Kidney (tissue), 14 donors: ENCODE data around the gene RBCK1. TPM values are rescaled to one million over a fixed set of nuclear protein-coding genes. Genes with fewer than 3 reads are reported as not detected.
A peak's percentile ranks its signal among the peaks of the same experiment; 100 is the strongest.
"Not testable (repeated sequence)": the region's sequence is repeated elsewhere in the genome, so short reads cannot be mapped to it uniquely, and the experiment has no call there.

ENCODE experiments used
- DNase-seq, 5 donors: peaks; one replicate each; pipeline ENCODE4 v3.0.0-alpha.2; 2013 to 2020
- FAIRE-seq: peaks from 2 replicates; lab custom pipeline; 2012; peaks lifted over from hg19 to GRCh38; lab: Jason Lieb, UNC
- H3K27ac ChIP-seq, 2 donors: one replicate each; pipeline ENCODE4 v1.7.0; 2013; ENCODE audit warnings: low read depth in 2 of 2, low read length in 2 of 2, inconsistent platforms in 1 of 2
- H3K27me3 ChIP-seq: one replicate; pipeline ENCODE4 v1.7.1; 2013; ENCODE audit warnings: low read length, inconsistent platforms; ENCODE audit not compliant: control insufficient read depth, insufficient read depth
- H3K36me3 ChIP-seq, 3 donors: one replicate each; pipeline versions ENCODE4 v1.7.0 to v1.7.1; 2013; ENCODE audit warnings: low read length in 3 of 3, control low read depth in 1 of 3, inconsistent platforms in 1 of 3; ENCODE audit not compliant: insufficient read depth in 3 of 3, control insufficient read depth in 2 of 3
- H3K4me1 ChIP-seq, 3 donors: one replicate each; pipeline versions ENCODE4 v1.7.0 to v1.7.1; 2013; ENCODE audit warnings: low read length in 3 of 3, inconsistent platforms in 1 of 3, low read depth in 1 of 3; ENCODE audit not compliant: control insufficient read depth in 2 of 3, insufficient read depth in 2 of 3
- H3K4me3 ChIP-seq, 3 donors: one replicate each; pipeline versions ENCODE4 v1.7.0 to v1.8.1; 2013; ENCODE audit warnings: low read length in 3 of 3, control low read depth in 1 of 3, inconsistent platforms in 1 of 3
- H3K9ac ChIP-seq, 3 donors: one replicate each; pipeline versions ENCODE4 v1.7.0 to v1.7.1; 2013; ENCODE audit warnings: low read length in 3 of 3, control low read depth in 1 of 3, inconsistent platforms in 1 of 3
- H3K9me3 ChIP-seq, 3 donors: one replicate each; pipeline versions ENCODE4 v1.7.0 to v1.7.1; 2013; ENCODE audit warnings: low read length in 3 of 3, control low read depth in 1 of 3, inconsistent platforms in 1 of 3; ENCODE audit not compliant: control insufficient read depth in 2 of 3, insufficient read depth in 1 of 3
- intact Hi-C: fragments of 100-400 bp; cut with DNase I; formaldehyde crosslinking; loops from one replicate; pipeline ENCODE4 v1.11.1; 2022
- polyA plus RNA-seq: library from polyadenylated mRNA; stranded (reverse); fragments of 350-450 nt; fragmentation: Illumina TruSeq; extraction: RNeasy Lipid Tissue Mini Kit (QIAGEN cat#74804); gene quantifications from one replicate; pipeline ENCODE4 v1.2.3, GENCODE V29; 2014; ENCODE audit warnings: low read depth, low replicate concordance; ENCODE audit not compliant: insufficient read depth
- total RNA-seq: library from RNA; stranded (reverse); fragmentation: NEBNext Ultra II Directional; extraction: Animal tissue kit (Norgen Biotek cat#: 25700); gene quantifications from one replicate; pipeline ENCODE4 v1.2.1, GENCODE V29; 2021
- TF ChIP-seq, protein P1 (sequence below): IDR thresholded peaks from 3 replicates; pipeline ENCODE4 v1.5.1; 2012; ENCODE audit warnings: mild to moderate bottlenecking, moderate library complexity, borderline replicate concordance; ENCODE audit not compliant: insufficient read depth; ENCODE audit errors: extremely low read depth
- donor health status: control.
- donor health status: control.
- donor health status: control.
- donor health status: control.
- donor health status: control.
- donor health status: DM: yes; HTN: yes; CAD: no.
- donor health status: Normal renal cell carcinoma (clear cell type).

The RBCK1 gene
- total and polyA plus RNA-seq, 2 donors from 2014 or later = 73.0 to 93.6 TPM

DNA sequence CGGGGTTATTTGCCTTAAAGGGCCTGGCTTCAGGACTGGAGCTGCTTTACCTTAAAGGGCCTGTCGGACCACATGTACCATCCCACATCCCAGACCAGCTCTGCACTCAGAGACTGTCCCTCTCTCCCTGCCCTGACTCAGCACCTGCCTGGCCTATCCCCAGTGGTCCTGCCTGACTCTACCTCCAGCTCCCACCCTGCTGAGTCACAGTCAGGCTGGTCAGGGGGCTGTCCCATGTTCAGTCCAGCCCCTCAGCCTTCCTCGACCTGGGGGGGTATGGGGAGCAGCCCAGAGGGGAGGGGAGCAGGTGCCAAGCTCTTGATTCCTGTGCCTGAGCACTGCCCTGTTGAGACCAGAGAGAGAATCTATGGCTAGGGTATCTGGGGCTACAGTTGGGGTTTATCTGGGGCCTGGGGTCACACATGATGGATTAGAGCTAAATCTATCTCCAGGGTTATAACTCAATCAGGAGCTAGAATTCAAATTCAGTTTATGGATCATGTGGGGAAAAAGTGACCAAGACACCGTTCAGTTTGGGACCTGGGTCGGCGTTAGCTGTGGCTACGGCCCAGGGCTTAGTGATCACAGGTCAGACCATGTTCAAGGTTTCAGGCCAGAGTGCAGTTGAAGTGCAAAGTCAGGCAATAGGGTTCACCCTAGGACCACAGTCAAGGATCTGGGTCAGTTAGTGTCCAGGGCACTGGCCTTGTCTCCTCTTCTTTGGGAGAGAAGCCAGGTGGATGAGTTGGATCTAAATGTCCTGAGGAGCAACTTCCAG lies 36.9 kb upstream of the RBCK1 start:
- no peaks in the 10 kb centered on the region for H3K36me3 ChIP-seq
- no peak for FAIRE-seq
- peak overlapping the region; percentile 56 to 70 for H3K27ac ChIP-seq
- no peak overlapping the region for H3K4me3 ChIP-seq
- intact Hi-C loops = no loop called here
- no peaks in the 10 kb centered on the region for H3K27me3 ChIP-seq
- H3K4me1 ChIP-seq = peaks cover 0 to 16% (median 7%) of the 10 kb centered on the region in 3 donors
- no peak overlapping the region for H3K9ac ChIP-seq
- TF ChIP-seq, protein P1, sequence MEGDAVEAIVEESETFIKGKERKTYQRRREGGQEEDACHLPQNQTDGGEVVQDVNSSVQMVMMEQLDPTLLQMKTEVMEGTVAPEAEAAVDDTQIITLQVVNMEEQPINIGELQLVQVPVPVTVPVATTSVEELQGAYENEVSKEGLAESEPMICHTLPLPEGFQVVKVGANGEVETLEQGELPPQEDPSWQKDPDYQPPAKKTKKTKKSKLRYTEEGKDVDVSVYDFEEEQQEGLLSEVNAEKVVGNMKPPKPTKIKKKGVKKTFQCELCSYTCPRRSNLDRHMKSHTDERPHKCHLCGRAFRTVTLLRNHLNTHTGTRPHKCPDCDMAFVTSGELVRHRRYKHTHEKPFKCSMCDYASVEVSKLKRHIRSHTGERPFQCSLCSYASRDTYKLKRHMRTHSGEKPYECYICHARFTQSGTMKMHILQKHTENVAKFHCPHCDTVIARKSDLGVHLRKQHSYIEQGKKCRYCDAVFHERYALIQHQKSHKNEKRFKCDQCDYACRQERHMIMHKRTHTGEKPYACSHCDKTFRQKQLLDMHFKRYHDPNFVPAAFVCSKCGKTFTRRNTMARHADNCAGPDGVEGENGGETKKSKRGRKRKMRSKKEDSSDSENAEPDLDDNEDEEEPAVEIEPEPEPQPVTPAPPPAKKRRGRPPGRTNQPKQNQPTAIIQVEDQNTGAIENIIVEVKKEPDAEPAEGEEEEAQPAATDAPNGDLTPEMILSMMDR = no peak
- no peak for DNase-seq
- no peaks in the 10 kb centered on the region for H3K9me3 ChIP-seq

DNA sequence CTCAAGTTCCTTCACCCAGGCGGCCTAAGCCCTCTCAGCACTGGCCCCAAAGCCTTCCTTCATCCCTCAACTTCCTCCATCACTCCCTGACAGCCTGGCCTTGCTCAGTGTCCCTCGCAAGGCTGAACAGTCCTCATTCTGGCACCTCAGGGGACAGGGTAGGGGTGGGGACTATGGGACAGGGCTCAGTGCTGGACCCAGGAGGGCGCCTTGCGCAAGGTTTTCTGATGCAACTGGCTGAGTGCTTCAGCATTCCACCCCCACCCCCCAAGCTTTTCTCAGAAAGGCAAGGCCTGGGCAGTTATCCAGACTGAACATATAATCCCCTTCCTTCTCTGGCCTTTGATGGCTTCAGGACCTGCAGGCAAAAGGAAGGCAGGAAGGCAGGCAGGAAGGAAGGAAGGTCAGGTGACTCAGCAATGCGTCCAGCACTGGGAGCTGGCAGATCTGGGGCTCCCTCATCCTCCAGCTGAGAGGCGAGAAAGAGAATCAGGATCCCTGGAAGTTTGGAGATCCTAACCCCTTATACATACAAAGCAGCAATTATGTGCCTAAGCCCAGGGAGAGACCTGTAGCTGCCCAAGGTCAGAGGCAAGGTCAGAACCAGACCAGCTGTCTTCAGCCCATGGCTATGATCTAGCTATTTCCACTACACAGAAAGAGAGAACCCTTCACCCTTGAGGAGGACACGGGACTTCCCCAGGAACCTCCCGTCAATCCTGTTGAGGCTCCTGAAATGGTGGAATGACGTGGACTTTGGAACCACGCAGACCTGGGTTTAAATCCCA lies 36.1 kb upstream of the RBCK1 start:
- no peaks in the 10 kb centered on the region for H3K27me3 ChIP-seq
- H3K36me3 ChIP-seq = no peaks in the 10 kb centered on the region
- no peak for FAIRE-seq
- no peak overlapping the region for H3K4me3 ChIP-seq
- H3K9me3 ChIP-seq = no peaks in the 10 kb centered on the region
- intact Hi-C loops = no loop called here
- TF ChIP-seq, protein P1 = no peak
- no peak overlapping the region for H3K9ac ChIP-seq
- peaks cover 0 to 16% (median 7%) of the 10 kb centered on the region in 3 donors for H3K4me1 ChIP-seq
- H3K27ac ChIP-seq = peak overlapping the region; percentile 56 to 70
- DNase-seq = peak in 2 of 5 donors; percentile 61 to 87

DNA sequence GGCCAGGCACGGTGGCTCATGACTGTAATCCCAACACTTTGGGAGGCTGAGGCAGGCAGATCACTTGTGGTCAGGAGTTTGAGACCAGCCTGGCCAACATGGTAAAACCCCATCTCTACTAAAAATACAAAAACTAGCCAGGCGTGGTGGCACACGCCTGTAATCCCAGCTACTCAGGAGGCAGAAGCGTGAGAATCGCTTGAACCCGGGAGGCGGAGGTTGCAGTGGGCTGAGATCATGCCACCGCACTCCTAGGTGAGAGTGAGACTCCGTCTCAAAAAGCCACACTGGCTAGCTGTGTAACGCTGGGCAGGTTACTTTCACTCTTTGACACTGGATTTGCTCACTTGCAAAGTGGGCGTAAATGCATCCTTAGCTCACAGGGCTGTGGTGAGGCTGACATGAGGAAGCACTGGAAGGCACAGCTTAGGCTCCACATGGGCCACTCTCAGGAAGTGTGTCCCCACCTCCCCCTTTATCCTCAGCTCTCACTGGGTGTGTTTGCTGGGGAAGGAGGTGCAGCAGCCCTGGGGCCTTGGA lies 35.5 kb upstream of the RBCK1 start:
- FAIRE-seq, H3K36me3 ChIP-seq, H3K9ac ChIP-seq, intact Hi-C loops, H3K9me3 ChIP-seq, H3K4me3 ChIP-seq, H3K27me3 ChIP-seq: not testable (repeated sequence)
- Histone ChIP-seq H3K4me1 (peaks cover 0 to 16% (median 7%) of the 10 kb centered on the region in 3 donors), H3K27ac (peak overlapping the region; percentile 25 to 70)
- peak in 1 of 5 donors; percentile 34 for DNase-seq
